GM21825 (cell line): ENCODE data around the gene SPEN.
A peak's percentile ranks its signal among the peaks of the same experiment; 100 is the strongest.

ENCODE experiments used
- ATAC-seq: cut with Tn5 transposase; IDR thresholded peaks from one replicate; pipeline ENCODE4 v1.9.1; 2021; ENCODE audit warnings: mild to moderate bottlenecking, moderate library complexity; ENCODE audit not compliant: unreplicated experiment

SPEN gene

GRCh38 chr1:15852036-15852827 is 4.7 kb downstream of the SPEN start:
- no peak for ATAC-seq

GRCh38 chr1:15852828-15853302 is 5.4 kb downstream of the SPEN start:
- no peak for ATAC-seq

GRCh38 chr1:15856888-15857287 is 9.4 kb downstream of the SPEN start:
- ATAC-seq: no peak

- no peak for ATAC-seq
Measured at GRCh38 chr1:15858069-15858670, 10.7 kb downstream of the SPEN start.

GRCh38 chr1:15858672-15859372 is 11.3 kb downstream of the SPEN start:
- no peak for ATAC-seq

- ATAC-seq: no peak
Measured at GRCh38 chr1:15863156-15863901, 15.8 kb downstream of the SPEN start.

GRCh38 chr1:15866721-15867201 is 19.3 kb downstream of the SPEN start:
- ATAC-seq: no peak

- no peak for ATAC-seq
Measured at GRCh38 chr1:15867288-15867687, 19.8 kb downstream of the SPEN start.

GRCh38 chr1:15869413-15869812 is 21.9 kb downstream of the SPEN start:
- ATAC-seq: no peak

- ATAC-seq: no peak
Measured at GRCh38 chr1:15870421-15870820, 22.9 kb downstream of the SPEN start.

- ATAC-seq: no peak
Measured at GRCh38 chr1:15874471-15874870, 27.0 kb downstream of the SPEN start.

GRCh38 chr1:15876357-15877055 is 29.0 kb downstream of the SPEN start:
- no peak for ATAC-seq

- ATAC-seq: no peak
Measured at GRCh38 chr1:15881961-15882360, 34.5 kb downstream of the SPEN start.

- ATAC-seq: no peak
Measured at GRCh38 chr1:15882665-15883064, 35.2 kb downstream of the SPEN start.

GRCh38 chr1:15883326-15883725 is 35.8 kb downstream of the SPEN start:
- no peak for ATAC-seq

- no peak for ATAC-seq
Measured at GRCh38 chr1:15884477-15884876, 37.0 kb downstream of the SPEN start.

- ATAC-seq: no peak
Measured at GRCh38 chr1:15885269-15885668, 37.8 kb downstream of the SPEN start.

- peak; percentile 46 for ATAC-seq
Measured at GRCh38 chr1:15885701-15886610, 38.4 kb downstream of the SPEN start.

- peak; percentile 12 for ATAC-seq
Measured at GRCh38 chr1:15886611-15887167, 39.2 kb downstream of the SPEN start.
